Measurements from ENCODE around the gene PLCL1.
"Not testable (repeated sequence)": the region's sequence is repeated elsewhere in the genome, so short reads cannot be mapped to it uniquely, and the experiment has no call there.

The PLCL1 gene

DNA sequence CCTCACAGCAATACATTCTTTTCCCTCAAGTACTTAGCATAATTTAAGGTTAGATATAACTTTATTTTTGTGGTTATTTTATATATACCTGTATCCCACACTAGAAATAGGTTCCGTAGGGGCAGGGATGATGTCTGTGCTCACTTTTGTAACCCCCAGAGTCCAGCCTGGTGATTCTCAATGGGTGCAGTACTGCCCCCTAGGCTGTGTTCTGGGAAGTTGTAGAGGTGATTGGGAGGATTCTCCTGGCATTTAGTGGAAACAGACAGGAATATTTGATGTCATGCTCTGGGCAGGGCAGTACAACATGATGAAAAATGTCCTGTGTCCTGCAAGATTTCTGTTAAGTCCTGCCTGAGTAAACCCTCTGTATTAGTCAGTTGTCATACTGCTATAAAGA, 333.3 kb downstream of the PLCL1 start:
- FAIRE-seq: no peak

- no peak for FAIRE-seq
Measured at GRCh38 chr2:198141726-198142125, 337.3 kb downstream of the PLCL1 start.

GRCh38 chr2:198143156-198143555, 338.8 kb downstream of the PLCL1 start:
- FAIRE-seq: no peak

DNA sequence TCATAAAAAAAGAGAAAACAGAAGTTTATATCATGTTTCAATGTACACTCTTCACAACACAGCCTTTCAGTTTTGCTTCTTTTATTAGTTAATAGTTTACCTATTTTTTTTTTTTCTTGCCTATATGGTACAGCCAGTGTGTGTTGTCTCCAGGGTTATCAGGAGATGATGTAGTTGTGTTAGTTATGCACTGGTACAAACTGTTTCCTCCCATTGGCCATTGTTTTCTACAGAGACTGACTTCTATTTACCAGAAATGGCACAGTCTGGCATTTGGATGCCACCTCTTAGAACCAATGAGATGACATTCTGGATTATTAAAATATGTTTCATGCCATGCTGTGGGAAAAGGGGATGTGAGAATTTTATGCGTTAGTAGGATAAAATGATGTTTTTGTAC, 339.4 kb downstream of the PLCL1 start:
- no peak for FAIRE-seq

DNA sequence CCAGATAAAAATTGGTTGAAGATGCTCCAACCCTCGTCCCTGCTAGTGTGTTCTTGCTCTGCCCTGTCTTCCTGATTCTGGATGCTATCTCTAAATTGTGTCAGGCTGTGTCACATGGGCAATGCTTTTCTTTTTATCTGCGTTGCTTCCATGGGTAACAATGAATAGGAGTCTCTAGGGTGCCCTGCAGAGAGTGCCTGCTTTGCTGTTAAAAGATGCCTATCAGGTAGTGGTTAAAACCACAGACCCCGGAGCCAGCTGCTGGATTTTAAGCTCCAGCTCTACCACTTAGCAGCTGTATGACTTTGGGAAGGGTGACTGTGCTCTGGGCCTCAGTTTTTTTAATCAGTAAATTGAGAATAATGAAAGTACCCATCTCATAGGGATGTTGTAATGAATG, 340.3 kb downstream of the PLCL1 start:
- FAIRE-seq: no peak

GRCh38 chr2:198146346-198146940, 342.1 kb downstream of the PLCL1 start:
- FAIRE-seq: no peak

DNA sequence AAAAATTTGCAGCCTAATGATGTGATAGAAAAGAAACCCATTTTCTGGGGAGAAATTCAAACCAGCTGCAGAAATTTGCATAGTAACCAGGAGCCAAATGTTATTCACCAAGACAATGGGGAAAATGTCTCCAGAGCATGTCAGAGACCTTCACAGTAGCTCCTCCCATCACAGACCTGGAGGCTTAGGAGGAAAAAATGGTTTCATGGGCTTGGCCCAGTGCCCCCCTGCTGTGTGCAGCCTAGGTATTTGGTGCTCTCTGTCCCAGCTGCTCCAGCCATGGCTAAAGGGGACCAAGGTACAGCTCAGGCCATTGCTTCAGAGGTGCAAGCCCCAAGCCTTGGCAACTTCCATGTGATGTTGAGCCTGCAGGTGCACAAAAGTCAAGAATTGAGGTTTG, 352.9 kb downstream of the PLCL1 start:
- FAIRE-seq: no peak

DNA sequence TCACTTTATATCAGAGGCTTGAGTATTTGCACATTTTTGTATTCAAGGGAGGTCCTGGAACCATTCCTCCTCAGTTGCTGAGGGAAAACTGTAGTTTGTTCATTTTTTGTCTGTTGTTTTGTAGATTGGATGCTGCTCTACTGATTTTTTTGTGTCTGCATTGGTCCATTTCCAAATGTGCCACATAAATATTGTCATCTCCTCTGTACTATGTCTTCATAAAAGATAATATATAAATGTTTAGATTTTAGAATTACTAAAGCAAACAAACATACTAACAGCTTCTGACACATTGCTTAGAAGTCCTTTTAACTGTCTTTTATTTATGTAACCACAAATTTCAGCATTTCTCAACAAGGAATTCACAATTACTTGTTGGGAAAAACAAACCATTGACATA, 356.8 kb downstream of the PLCL1 start:
- FAIRE-seq: no peak

DNA sequence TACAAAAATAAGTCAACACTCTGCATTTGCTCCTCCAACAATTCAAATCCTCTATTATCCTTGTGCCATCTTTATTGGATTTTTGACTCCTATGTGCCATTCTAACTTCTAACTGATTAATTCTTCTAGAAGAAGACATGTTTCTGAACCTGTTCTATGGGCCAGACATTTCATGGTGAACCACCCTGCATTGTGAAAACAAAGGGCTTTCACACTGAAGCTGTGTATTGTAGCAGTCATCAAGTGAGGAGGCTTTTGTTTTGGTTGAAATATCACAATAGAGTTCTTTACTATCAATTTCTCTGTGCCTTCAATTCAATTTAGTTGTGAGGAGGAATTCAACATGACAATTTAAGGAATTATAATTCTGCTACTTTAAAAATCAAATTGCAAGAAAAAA, 357.9 kb downstream of the PLCL1 start:
- no peak for FAIRE-seq

GRCh38 chr2:198164843-198165242, 360.4 kb downstream of the PLCL1 start:
- no peak for FAIRE-seq

DNA sequence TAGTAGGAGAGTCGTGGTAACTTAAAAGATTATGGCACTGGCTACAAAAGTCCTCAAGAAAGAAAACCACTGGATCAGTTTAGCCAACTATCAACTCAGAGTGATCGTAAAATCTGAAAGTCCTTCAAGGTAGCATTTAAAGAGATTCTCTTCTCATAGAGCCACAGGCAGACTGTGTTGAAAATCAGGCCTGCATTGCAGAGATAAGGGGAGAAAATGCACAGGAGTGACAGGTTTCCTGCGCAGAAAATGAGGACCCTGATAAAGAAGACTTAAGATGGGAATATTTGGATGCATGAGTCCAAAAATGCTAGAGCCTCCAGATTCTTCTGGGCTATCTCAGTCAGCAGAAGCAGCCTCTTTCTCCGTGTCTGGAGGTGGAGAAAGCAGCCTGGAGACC, 360.9 kb downstream of the PLCL1 start:
- no peak for FAIRE-seq

- FAIRE-seq: no peak
Measured at GRCh38 chr2:198167346-198167745, 363.0 kb downstream of the PLCL1 start.

DNA sequence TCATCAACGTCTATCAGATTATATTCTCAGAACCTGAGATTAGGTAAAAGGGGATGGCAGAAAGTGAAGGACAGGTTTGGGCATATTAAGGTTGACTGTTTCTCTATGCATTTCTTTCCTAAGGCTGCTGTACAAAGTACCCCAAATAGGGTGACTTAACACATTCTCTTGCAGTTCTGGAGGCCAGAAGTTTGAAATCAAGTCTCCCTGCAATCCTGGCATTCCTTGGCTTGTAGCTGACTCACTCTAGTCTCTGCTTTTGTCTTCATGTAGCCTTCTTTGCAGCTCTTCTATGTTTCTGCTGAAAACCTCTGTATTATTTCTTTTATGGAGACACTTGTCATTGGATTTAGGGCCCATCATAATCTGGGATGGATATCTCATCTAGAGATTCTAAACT, 364.3 kb downstream of the PLCL1 start:
- no peak for FAIRE-seq

DNA sequence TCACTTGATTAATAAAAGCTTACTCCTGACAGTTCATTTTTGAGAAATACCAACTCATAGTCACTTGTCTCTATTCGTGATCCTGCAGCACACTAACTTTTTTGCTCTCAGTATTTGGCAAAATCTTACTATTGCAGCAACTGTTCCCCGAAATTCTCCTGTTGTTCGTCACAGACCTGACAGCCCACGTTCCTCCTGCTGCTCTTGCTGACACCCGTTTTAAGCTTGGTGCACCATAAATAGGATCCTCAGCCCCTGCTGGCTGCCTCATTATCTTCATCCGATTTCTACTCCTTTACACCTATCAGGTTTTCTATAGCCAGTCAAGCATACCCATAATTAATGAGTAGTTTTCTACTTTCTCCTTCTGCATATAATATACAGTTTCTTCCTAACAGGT, 368.8 kb downstream of the PLCL1 start:
- no peak for FAIRE-seq

- no peak for FAIRE-seq
Measured at GRCh38 chr2:198173864-198174263, 369.5 kb downstream of the PLCL1 start.

- no peak for FAIRE-seq
Measured at GRCh38 chr2:198175271-198175670, 370.9 kb downstream of the PLCL1 start.

- FAIRE-seq: no peak
Measured at GRCh38 chr2:198177040-198177439, 372.6 kb downstream of the PLCL1 start.

GRCh38 chr2:198178766-198179165, 374.4 kb downstream of the PLCL1 start:
- FAIRE-seq: no peak

GRCh38 chr2:198186257-198186656, 381.9 kb downstream of the PLCL1 start:
- FAIRE-seq: no peak

- FAIRE-seq: no peak
Measured at GRCh38 chr2:198187841-198188240, 383.4 kb downstream of the PLCL1 start.

- FAIRE-seq: no peak
Measured at GRCh38 chr2:198188982-198189381, 384.6 kb downstream of the PLCL1 start.

DNA sequence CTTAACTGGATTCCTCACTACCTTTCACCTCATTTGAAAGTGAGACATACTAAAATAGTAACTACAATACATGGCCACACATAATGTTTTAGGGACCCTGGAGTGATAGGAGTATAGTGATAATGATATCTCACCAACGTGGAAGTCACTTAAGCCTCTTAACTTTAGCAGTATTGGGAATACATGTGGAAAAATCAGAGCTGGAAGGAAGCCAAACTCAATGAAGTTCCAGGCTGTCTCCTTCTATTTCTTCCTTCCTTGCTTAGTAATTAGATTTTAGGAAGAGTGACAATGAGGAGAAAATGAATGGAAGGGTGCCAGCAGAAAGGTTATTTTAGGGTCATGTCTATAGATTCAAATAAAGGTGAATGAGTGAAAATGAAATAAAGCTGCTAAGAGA, 387.3 kb downstream of the PLCL1 start:
- FAIRE-seq: no peak

DNA sequence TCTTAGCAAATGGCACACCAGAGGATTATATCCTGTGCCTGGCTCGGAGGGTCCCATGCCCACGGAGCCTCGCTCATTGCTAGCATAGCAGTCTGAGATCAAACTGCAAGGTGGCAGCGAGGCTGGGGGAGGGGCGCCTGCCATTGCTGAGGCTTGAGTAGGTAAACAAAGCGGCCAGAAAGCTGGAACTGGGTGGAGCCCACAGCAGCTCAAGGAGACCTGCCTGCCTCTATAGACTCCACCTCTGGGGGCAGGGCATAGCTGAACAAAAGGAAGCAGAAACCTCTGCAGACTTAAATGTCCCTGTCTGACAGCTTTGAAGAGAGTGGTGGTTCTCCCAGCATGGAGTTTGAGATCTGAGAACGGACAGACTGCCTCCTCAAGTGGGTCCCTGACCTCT, 392.2 kb downstream of the PLCL1 start:
- not testable (repeated sequence) for FAIRE-seq
